IPS DF 19.7 (cell line): ENCODE measurements around the gene CHD8.
"Not testable (repeated sequence)": the region's sequence is repeated elsewhere in the genome, so short reads cannot be mapped to it uniquely, and the experiment has no call there.

Experiments
- DNase-seq: peaks from one replicate; pipeline ENCODE4 v3.0.0-alpha.2; 2013; ENCODE audit warnings: low read depth, low spot score

The CHD8 gene

GRCh38 chr14:21372814-21373213 is 83.1 kb downstream of the CHD8 start:
- not testable (repeated sequence) for DNase-seq

GRCh38 chr14:21369949-21370679 is 85.8 kb downstream of the CHD8 start:
- no peak for DNase-seq

DNA sequence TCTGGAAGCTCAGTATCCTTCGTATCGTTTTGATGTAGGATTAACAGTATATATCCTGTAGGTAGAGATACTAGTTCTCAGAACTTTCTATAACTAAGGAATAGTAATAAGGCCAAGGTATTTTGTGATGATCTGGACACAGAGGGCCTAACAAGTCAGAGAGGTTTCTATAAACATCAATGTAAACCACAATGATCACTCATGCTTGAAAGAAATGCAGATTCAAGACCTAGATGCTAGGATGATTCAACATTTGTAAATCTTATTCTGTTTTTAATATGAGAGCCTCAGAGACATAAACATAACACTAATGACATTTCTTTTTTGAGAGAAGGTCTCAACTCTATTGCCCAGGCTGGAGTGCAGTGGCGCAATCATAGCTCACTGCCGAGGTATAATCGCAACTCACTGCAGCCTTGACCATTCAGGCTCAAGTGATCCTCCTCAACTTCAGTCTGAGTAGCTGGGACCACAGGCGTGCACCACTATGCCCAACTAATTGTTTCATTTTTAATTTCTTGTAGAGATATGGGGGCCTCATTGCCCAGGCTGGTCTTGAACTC is 88.3 kb downstream of the CHD8 start:
- no peak for DNase-seq

DNA sequence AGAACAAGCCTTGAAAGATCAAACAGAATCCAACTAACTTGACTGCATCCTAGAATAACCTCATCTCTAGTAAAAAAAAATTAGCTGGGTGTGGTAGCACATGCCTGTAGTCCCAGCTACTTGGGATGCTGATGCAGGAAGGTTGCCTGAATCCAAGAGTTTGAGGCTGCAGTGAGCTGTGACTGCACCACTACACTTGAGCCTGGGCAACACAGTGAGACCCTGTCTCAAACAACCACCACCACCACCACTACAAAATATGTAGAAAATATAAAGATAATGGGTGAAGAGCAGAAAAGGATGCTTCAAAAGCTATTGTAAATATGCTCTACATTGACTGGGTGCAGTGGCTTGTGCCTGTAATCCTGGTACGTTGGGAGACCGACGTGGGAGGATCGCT is 99.4 kb downstream of the CHD8 start:
- no peak for DNase-seq

DNA sequence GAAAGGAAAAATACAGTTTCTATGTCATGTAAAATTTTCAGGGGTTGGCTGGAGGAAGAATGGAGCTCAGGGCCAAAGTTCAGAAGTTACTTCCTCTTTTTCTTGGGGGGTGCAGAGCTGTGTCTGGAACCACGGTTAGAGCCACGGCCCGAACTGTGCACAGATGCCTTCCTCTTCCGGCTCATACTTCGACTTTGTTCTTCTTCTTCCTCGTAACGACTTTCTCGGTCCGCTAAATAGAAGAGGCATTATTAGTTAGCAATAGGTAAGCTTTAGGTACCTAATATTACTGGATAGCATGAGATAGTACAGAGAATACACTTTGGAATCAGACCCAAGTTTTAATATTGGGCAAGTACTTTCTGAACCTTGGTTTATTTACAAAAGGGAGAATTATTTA is 103.3 kb downstream of the CHD8 start:
- no peak for DNase-seq

DNA sequence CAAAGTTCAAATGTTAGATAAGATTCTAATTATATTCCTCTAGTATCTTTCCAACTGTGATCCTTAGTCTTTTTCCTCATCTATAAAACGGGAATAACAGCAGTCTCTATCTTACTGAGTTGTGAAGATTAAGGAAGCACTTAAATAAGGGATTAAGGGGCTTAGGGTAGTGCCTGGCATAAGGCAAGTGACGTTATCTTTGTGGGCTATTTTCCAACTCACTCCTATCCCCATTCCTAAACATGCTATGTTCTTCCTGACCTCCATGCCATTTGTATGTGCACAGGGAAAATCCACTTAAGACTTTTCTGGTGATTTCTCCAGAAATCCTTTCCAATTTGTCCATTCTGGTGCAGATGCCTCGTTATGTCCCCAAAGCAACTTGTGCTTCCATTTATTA is 105.4 kb downstream of the CHD8 start:
- DNase-seq, result no peak

DNA sequence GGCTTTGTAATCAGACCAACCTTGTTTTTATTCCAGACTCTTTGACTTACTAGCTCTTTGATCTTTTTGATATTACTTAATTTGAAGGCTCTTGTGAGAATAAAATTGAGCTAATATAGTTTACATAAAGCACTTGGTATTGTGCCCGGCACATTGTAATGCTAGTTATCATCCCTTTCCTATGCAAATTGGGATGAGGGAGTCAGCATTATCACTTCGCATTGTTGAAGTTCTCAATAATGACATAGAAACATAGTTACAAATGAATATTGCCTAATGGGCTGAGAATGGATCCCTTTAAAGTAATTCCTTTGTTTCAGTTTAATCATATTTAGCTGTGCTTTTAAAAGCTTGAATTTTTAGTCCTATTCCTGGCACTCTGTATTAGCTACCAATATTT is 108.7 kb downstream of the CHD8 start:
- no peak for DNase-seq

DNA sequence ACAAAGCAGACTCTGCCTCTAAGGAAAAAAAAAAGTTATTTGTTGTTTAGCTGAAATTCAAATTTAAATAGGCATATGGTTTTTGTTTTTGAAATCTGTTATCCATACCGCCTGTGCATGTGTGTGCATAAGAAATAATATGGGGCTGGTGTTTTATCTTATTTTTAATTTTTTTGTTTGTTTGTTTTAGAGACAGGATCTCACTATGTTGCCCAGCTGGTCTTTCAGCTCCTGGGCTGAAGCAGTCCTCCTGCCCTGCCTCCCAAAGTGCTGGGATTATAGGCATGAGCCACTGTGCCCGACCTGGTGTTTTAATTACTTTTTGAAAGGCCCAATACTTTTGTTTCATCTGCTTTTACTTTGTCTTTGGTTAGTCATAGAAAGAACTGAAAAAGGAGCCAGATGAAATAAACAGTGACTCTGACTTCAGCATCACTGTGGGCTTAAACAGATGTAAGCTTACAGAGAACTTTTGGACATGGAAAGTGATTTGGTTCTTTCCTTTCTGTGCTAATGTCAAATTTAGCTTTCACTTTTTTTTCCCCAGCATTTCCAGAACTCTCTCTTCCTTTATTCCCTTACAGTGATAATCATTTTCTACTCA is 109.3 kb downstream of the CHD8 start:
- DNase-seq, result no peak

DNA sequence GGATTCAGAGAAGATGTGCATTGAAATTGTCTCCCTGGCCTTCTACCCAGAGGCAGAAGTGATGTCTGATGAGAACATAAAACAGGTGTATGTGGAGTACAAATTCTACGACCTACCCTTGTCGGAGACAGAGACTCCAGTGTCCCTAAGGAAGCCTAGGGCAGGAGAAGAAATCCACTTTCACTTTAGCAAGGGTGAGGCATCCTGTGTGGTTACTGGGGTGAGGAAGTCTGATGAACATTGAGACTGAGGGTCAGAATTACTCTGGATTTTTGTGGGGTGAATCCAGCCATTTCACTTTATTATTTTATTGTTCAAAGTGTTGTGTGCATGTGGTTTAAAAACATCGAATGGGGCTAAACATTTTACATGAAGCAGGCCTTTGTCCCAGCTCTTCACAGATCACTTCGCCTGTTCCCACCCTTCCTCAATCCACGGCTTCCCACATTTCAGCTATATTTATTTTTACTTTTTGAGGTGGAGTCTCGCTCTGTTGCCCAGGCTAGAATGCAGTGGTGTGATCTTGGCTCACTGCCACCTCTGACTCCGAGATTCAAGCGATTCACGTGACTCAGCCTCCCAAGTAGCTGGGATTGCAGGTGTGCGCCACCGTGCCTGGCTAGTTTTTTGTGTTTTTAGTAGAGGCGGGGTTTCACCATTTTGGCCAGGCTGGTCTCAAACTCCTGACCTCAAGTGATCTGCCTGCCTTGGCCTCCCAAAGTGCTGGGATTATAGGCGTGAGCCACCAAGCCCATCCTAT is 112.7 kb downstream of the CHD8 start:
- DNase-seq, result no peak
